ENCODE results near the gene VIM. TPM values are rescaled to one million over a fixed set of nuclear protein-coding genes. Genes with fewer than 3 reads are reported as not detected.

The VIM gene
- total RNA-seq, 5 donors from 2014 or later (not counting 1 experiment from before 2014, with no cell fraction given), result 704 to 1,632 (median 1,212) TPM

GRCh38 chr10:17188644-17189172, 39.3 kb upstream of the VIM start:
- peaks cover 13 to 20% (median 15%) of the 10 kb centered on the region in 3 donors for H3K4me1 Mint-ChIP-seq
- POLR2A ChIA-PET, result no interaction called here

GRCh38 chr10:17190602-17191001, 37.4 kb upstream of the VIM start:
- H3K36me3 ChIP-seq (ENCODE audit: control insufficient read depth in 2 of 2, extremely low read depth in 1 of 2, insufficient read depth in 1 of 2, low read length in 1 of 2), result no peaks in the 10 kb centered on the region
- H3K9me3 ChIP-seq, result no peaks in the 10 kb centered on the region
- DNase-seq, result no peak
- no peak for ATAC-seq (replicated peaks in 1 of 4)
- Mint-ChIP-seq H3K36me3 (peaks cover 16% of the 10 kb centered on the region), H3K27me3 (no peaks in the 10 kb centered on the region), H3K4me3 (no peak overlapping the region), H3K4me1 (peaks cover 5 to 27% (median 15%) of the 10 kb centered on the region in 3 donors), H3K27ac (no peak overlapping the region), H3K9me3 (no peaks in the 10 kb centered on the region)
- CTCF ChIA-PET, result no interaction called here
- H3K27me3 ChIP-seq (replicated peaks in 1 of 2; ENCODE audit: control insufficient read depth in 2 of 2, extremely low read depth in 1 of 2, insufficient read depth in 2 of 2, low read length in 1 of 2), result no peaks in the 10 kb centered on the region
- no peak overlapping the region for H3K4me3 ChIP-seq (ENCODE audit: control insufficient read depth in 1 of 2, extremely low read depth in 1 of 2, low read length in 1 of 2)
- no peak overlapping the region for H3K27ac ChIP-seq (ENCODE audit: low read length)
- POLR2A ChIA-PET, result interaction anchor here in 1 of 2 donors (0.6 kb wide), 1 partner anchor 31 kb away, joined by 4 read pairs; no protein-coding TSS in a partner anchor
- H3K4me1 ChIP-seq (ENCODE audit: control insufficient read depth in 1 of 2, extremely low read depth in 1 of 2, insufficient read depth in 2 of 2, low read length in 2 of 2), result no peaks in the 10 kb centered on the region
- WGBS (ENCODE audit: insufficient coverage), result 100% methylated on average over 1 of the region's 2 CpGs

More at GRCh38 chr10:17188644-17189172, 39.3 kb upstream of the VIM start:
- H3K4me3 ChIP-seq (ENCODE audit: control insufficient read depth in 1 of 2, extremely low read depth in 1 of 2, low read length in 1 of 2), result no peak overlapping the region
- CTCF ChIA-PET, result no interaction called here
- ATAC-seq (replicated peaks in 1 of 4) (no peak), DNase-seq (no peak)
- no peak overlapping the region for H3K27ac ChIP-seq (ENCODE audit: low read length)
- Mint-ChIP-seq H3K27me3 (no peaks in the 10 kb centered on the region), H3K36me3 (peaks cover 12% of the 10 kb centered on the region), H3K4me3 (no peak overlapping the region), H3K9me3 (no peaks in the 10 kb centered on the region), H3K27ac (no peak overlapping the region)
- no peaks in the 10 kb centered on the region for H3K9me3 ChIP-seq
- no peaks in the 10 kb centered on the region for H3K36me3 ChIP-seq (ENCODE audit: control insufficient read depth in 2 of 2, extremely low read depth in 1 of 2, insufficient read depth in 1 of 2, low read length in 1 of 2)
- no peaks in the 10 kb centered on the region for H3K27me3 ChIP-seq (replicated peaks in 1 of 2; ENCODE audit: control insufficient read depth in 2 of 2, extremely low read depth in 1 of 2, insufficient read depth in 2 of 2, low read length in 1 of 2)
- WGBS (ENCODE audit: insufficient coverage), result no CpG with 5 or more reads among the region's 3 CpGs
- no peaks in the 10 kb centered on the region for H3K4me1 ChIP-seq (ENCODE audit: control insufficient read depth in 1 of 2, extremely low read depth in 1 of 2, insufficient read depth in 2 of 2, low read length in 2 of 2)

- CTCF ChIA-PET, result interaction anchor here (0.6 to 0.7 kb wide), 3 partner anchors 70 to 442 kb away, joined by 3 to 8 read pairs (median 3); no protein-coding TSS in a partner anchor
- no CpG with 5 or more reads among the region's 5 CpGs for WGBS (ENCODE audit: insufficient coverage)
- Mint-ChIP-seq H3K4me1 (peaks cover 24 to 35% (median 30%) of the 10 kb centered on the region in 3 donors), H3K36me3 (peaks cover 16% of the 10 kb centered on the region), H3K27me3 (no peaks in the 10 kb centered on the region), H3K9me3 (no peaks in the 10 kb centered on the region), H3K27ac (no peak overlapping the region), H3K4me3 (no peak overlapping the region)
- Histone ChIP-seq H3K9me3 (no peaks in the 10 kb centered on the region), H3K27me3 (replicated peaks in 1 of 2; ENCODE audit: control insufficient read depth in 2 of 2, extremely low read depth in 1 of 2, insufficient read depth in 2 of 2, low read length in 1 of 2) (no peaks in the 10 kb centered on the region), H3K4me1 (ENCODE audit: control insufficient read depth in 1 of 2, extremely low read depth in 1 of 2, insufficient read depth in 2 of 2, low read length in 2 of 2) (peaks cover 0 to 3% of the 10 kb centered on the region in 2 experiments), H3K27ac (ENCODE audit: low read length) (no peak overlapping the region), H3K4me3 (ENCODE audit: control insufficient read depth in 1 of 2, extremely low read depth in 1 of 2, low read length in 1 of 2) (no peak overlapping the region), H3K36me3 (ENCODE audit: control insufficient read depth in 2 of 2, extremely low read depth in 1 of 2, insufficient read depth in 1 of 2, low read length in 1 of 2) (peaks cover 0 to 3% of the 10 kb centered on the region in 2 donors)
- POLR2A ChIA-PET, result interaction anchor here in 1 of 2 donors (1.5 kb wide), 1 partner anchor 11 kb away, joined by 5 read pairs; no protein-coding TSS in a partner anchor
- ATAC-seq (replicated peaks in 1 of 4), result no peak
- no peak for DNase-seq
Measured at GRCh38 chr10:17195083-17195482, 33.0 kb upstream of the VIM start.

- no peak overlapping the region for H3K4me3 Mint-ChIP-seq
- DNase-seq (no peak), ATAC-seq (replicated peaks in 1 of 4) (no peak)
- POLR2A ChIA-PET, result interaction anchor here in 1 of 2 donors (0.7 to 1.5 kb wide), 2 partner anchors 10 kb away, joined by 3 to 5 read pairs; no protein-coding TSS in a partner anchor
- peaks cover 16% of the 10 kb centered on the region for H3K36me3 Mint-ChIP-seq
- no peak overlapping the region for H3K27ac Mint-ChIP-seq
- CTCF ChIA-PET, result interaction anchor here in 1 of 2 donors (0.6 kb wide), 1 partner anchor 15 kb away, joined by 3 read pairs; no protein-coding TSS in a partner anchor
- H3K9me3 ChIP-seq, result no peaks in the 10 kb centered on the region
- no CpG with 5 or more reads among the region's 2 CpGs for WGBS (ENCODE audit: insufficient coverage)
- no peaks in the 10 kb centered on the region for H3K9me3 Mint-ChIP-seq
- H3K4me3 ChIP-seq (ENCODE audit: control insufficient read depth in 1 of 2, extremely low read depth in 1 of 2, low read length in 1 of 2), result no peak overlapping the region
- H3K27me3 Mint-ChIP-seq, result no peaks in the 10 kb centered on the region
- peaks cover 0 to 3% of the 10 kb centered on the region in 2 donors for H3K36me3 ChIP-seq (ENCODE audit: control insufficient read depth in 2 of 2, extremely low read depth in 1 of 2, insufficient read depth in 1 of 2, low read length in 1 of 2)
- H3K27ac ChIP-seq (ENCODE audit: low read length), result no peak overlapping the region
- H3K4me1 Mint-ChIP-seq, result peaks cover 34 to 38% (median 36%) of the 10 kb centered on the region in 3 donors
- H3K27me3 ChIP-seq (replicated peaks in 1 of 2; ENCODE audit: control insufficient read depth in 2 of 2, extremely low read depth in 1 of 2, insufficient read depth in 2 of 2, low read length in 1 of 2), result no peaks in the 10 kb centered on the region
- peaks cover 4 to 7% of the 10 kb centered on the region in 2 experiments for H3K4me1 ChIP-seq (ENCODE audit: control insufficient read depth in 1 of 2, extremely low read depth in 1 of 2, insufficient read depth in 2 of 2, low read length in 2 of 2)
Measured at GRCh38 chr10:17196045-17196444, 32.0 kb upstream of the VIM start.

GRCh38 chr10:17196573-17196972, 31.5 kb upstream of the VIM start:
- POLR2A ChIA-PET, result interaction anchor here in 1 of 2 donors (0.7 kb wide), 1 partner anchor 10 kb away, joined by 3 read pairs; no protein-coding TSS in a partner anchor
- 100% methylated on average over 1 of the region's 3 CpGs for WGBS (ENCODE audit: insufficient coverage)
- peak overlapping the region in 1 of 2 donors; percentile 34 for H3K27ac Mint-ChIP-seq

GRCh38 chr10:17199351-17199804, 28.7 kb upstream of the VIM start:
- H3K4me3 ChIP-seq (ENCODE audit: control insufficient read depth in 1 of 2, extremely low read depth in 1 of 2, low read length in 1 of 2), result no peak overlapping the region
- Mint-ChIP-seq H3K27me3 (no peaks in the 10 kb centered on the region), H3K9me3 (no peaks in the 10 kb centered on the region), H3K4me3 (peak overlapping the region; percentile 1 to 37 (median 15)), H3K27ac (peak overlapping the region; percentile 3 to 46), H3K4me1 (peaks cover 25 to 46% (median 40%) of the 10 kb centered on the region in 3 donors), H3K36me3 (peaks cover 3% of the 10 kb centered on the region)
- DNase-seq (no peak), ATAC-seq (replicated peaks in 1 of 4) (no peak)
- whole genome bisulfite sequencing (ENCODE audit: insufficient coverage), result 91% methylated on average over 7 of the region's 9 CpGs
- CTCF ChIA-PET, result interaction anchor here in 1 of 2 donors (0.6 to 3.1 kb wide), 3 partner anchors 12 to 31 kb away, joined by 4 to 26 read pairs (median 5); no protein-coding TSS in a partner anchor
- H3K36me3 ChIP-seq (ENCODE audit: control insufficient read depth in 2 of 2, extremely low read depth in 1 of 2, insufficient read depth in 1 of 2, low read length in 1 of 2), result peaks cover 0 to 3% of the 10 kb centered on the region in 2 donors
- H3K27me3 ChIP-seq (replicated peaks in 1 of 2; ENCODE audit: control insufficient read depth in 2 of 2, extremely low read depth in 1 of 2, insufficient read depth in 2 of 2, low read length in 1 of 2), result no peaks in the 10 kb centered on the region
- H3K27ac ChIP-seq (ENCODE audit: low read length), result no peak overlapping the region
- no peaks in the 10 kb centered on the region for H3K9me3 ChIP-seq
- POLR2A ChIA-PET, result interaction anchor here in 1 of 2 donors (0.6 to 3.9 kb wide), 2 partner anchors 30 to 202 kb away, joined by 3 to 40 read pairs; partner anchors contain the start of gene VIM
- H3K4me1 ChIP-seq (ENCODE audit: control insufficient read depth in 1 of 2, extremely low read depth in 1 of 2, insufficient read depth in 2 of 2, low read length in 2 of 2), result peaks cover 7 to 12% of the 10 kb centered on the region in 2 experiments

More at GRCh38 chr10:17196573-17196972, 31.5 kb upstream of the VIM start:
- peaks cover 13% of the 10 kb centered on the region for H3K36me3 Mint-ChIP-seq
- H3K27me3 Mint-ChIP-seq, result no peaks in the 10 kb centered on the region
- Histone ChIP-seq H3K36me3 (ENCODE audit: control insufficient read depth in 2 of 2, extremely low read depth in 1 of 2, insufficient read depth in 1 of 2, low read length in 1 of 2) (peaks cover 0 to 3% of the 10 kb centered on the region in 2 donors), H3K9me3 (no peaks in the 10 kb centered on the region), H3K4me1 (ENCODE audit: control insufficient read depth in 1 of 2, extremely low read depth in 1 of 2, insufficient read depth in 2 of 2, low read length in 2 of 2) (peaks cover 7% of the 10 kb centered on the region in 2 experiments), H3K4me3 (ENCODE audit: control insufficient read depth in 1 of 2, extremely low read depth in 1 of 2, low read length in 1 of 2) (no peak overlapping the region), H3K27ac (ENCODE audit: low read length) (no peak overlapping the region), H3K27me3 (replicated peaks in 1 of 2; ENCODE audit: control insufficient read depth in 2 of 2, extremely low read depth in 1 of 2, insufficient read depth in 2 of 2, low read length in 1 of 2) (no peaks in the 10 kb centered on the region)
- CTCF ChIA-PET, result no interaction called here
- peaks cover 35 to 39% (median 38%) of the 10 kb centered on the region in 3 donors for H3K4me1 Mint-ChIP-seq
- DNase-seq (no peak), ATAC-seq (replicated peaks in 1 of 4) (no peak)
- H3K4me3 Mint-ChIP-seq, result no peak overlapping the region
- H3K9me3 Mint-ChIP-seq, result no peaks in the 10 kb centered on the region

Measured in T-cell (primary cell).